NCI-H2029 treated with DMSO at 0.1 percent for 48 hours (cell line): ENCODE results near the gene STAG1.
"Not testable (repeated sequence)": the region's sequence is repeated elsewhere in the genome, so short reads cannot be mapped to it uniquely, and the experiment has no call there.

Experiments used
- DNase-seq: peaks from one replicate; lab custom pipeline; 2025; lab: John Stamatoyannopoulos, UW

STAG1 gene

GRCh38 chr3:136586580-136586979, 165.6 kb downstream of the STAG1 start:
- no peak for DNase-seq

GRCh38 chr3:136584728-136585127, 167.4 kb downstream of the STAG1 start:
- DNase-seq: no peak

DNA sequence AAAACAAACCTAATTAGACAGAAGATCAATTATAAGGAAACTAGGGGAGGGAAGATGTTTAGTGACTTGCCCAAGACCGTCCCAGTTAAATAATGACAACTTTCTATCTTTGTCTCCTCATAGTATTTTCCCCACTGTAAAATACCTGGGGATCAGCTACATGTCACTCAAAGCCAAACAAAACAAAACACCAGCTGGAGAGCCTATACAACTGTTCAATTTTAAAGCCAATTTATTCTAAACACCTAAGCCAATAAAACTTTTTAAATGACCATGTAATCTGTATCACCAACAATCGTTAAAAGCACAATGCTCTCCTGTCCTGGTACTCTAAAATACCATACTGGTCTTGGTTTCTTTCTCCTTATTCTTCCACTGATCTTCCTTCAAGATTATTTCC, 168.4 kb downstream of the STAG1 start:
- DNase-seq: no peak

- DNase-seq: no peak
These were observed 174.4 kb downstream of the STAG1 start for GRCh38 chr3:136577791-136578190.

- DNase-seq: no peak
These were observed 175.7 kb downstream of the STAG1 start for GRCh38 chr3:136576279-136577009.

- DNase-seq: no peak
These were observed 184.5 kb downstream of the STAG1 start for GRCh38 chr3:136567599-136568188.

DNA sequence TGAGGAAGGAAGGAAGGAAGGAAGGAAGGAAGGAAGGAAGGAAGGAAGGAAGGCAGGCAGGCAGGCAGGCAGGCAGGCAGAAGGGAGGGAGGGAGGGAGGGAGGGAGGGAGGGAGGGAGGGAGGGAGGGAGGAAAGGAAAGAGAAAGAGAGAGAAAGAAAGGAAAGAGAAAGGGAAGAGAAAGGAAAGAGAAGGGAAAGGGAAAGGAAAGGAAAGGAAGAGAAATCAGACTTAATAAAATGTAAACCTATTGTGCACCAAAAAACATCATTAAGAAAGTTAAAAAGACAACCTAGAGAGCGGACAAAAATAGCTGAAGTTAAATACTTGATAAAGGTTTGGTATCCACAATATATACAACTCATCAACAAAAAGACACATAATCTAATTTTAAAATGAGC, 187.2 kb downstream of the STAG1 start:
- not testable (repeated sequence) for DNase-seq

- DNase-seq: no peak
These were observed 190.2 kb downstream of the STAG1 start for GRCh38 chr3:136562026-136562425.

GRCh38 chr3:136559896-136560295, 192.3 kb downstream of the STAG1 start:
- no peak for DNase-seq

GRCh38 chr3:136549461-136549860, 202.7 kb downstream of the STAG1 start:
- not testable (repeated sequence) for DNase-seq

- DNase-seq: peak; percentile 23
These were observed 204.9 kb downstream of the STAG1 start for GRCh38 chr3:136547293-136547692.

DNA sequence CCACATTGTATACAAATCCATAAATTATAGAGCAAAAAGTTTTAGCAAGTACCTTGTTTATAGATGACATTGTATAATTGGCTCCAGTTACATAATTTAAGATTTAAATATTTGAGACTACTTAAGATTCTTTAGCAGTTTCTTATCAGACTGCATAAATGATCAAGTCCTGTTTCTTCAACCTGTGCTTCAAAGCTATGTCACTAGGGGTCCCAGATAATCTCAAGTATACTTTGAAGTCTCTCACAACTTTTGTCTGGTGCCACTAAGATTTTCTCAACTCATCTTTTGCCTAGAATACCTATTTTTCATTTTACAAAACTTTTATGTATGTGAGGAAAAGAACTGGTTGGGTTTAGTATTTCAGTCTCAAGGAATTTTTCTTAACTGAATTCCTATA, 205.5 kb downstream of the STAG1 start:
- no peak for DNase-seq

DNA sequence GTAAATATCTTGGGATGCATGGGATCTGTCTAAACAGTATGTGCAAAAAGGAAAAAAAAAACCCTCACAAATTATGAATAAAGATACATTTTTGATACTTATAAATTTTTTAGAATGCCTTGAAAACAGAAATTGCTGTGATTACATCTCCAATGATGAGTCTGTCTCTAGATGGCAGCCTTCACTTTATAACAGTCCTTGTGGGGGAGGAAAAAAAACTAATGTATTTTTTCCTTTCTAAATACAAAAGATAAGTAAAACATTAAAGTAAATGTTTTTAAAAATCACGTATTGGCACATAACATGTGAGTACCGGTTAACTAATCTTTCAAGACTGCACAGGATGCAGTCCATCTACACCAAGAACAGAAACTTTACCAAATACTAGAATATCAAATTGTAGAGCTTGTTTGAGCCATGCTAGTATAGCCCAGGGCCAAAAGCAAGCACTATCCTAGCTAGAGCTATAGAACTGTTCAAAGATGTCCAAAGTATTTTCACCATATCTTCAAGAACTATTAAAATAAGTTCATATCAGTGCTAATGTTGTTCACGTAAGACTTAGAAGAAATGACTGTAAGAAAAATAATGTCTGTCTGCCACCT, 206.4 kb downstream of the STAG1 start:
- no peak for DNase-seq

- no peak for DNase-seq
These were observed 207.6 kb downstream of the STAG1 start for GRCh38 chr3:136544532-136544931.

- no peak for DNase-seq
These were observed 208.8 kb downstream of the STAG1 start for GRCh38 chr3:136543385-136543784.

- DNase-seq: no peak
These were observed 216.3 kb downstream of the STAG1 start for GRCh38 chr3:136535906-136536305.

DNA sequence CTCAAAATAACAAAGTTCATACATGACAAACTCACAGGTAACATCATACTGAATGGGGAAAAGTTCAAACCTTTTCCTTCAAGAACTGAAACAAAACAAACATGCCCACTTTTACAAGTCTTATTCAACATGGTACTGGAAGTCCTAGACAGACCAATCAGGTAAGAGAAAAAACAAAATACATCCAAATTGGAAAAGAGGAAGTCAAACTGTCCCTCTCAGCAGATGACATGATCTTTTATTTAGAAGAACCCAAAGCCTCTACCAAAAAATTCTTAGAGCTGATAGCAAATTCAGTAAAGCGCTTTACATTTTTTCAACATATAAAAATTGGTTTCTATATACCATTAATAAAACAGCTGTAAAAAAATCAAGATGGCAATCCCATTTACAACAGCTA, 219.4 kb downstream of the STAG1 start:
- no peak for DNase-seq

GRCh38 chr3:136518102-136518501, 234.1 kb downstream of the STAG1 start:
- no peak for DNase-seq

- no peak for DNase-seq
These were observed 235.5 kb downstream of the STAG1 start for GRCh38 chr3:136516656-136517055.

GRCh38 chr3:136516095-136516494, 236.1 kb downstream of the STAG1 start:
- no peak for DNase-seq

DNA sequence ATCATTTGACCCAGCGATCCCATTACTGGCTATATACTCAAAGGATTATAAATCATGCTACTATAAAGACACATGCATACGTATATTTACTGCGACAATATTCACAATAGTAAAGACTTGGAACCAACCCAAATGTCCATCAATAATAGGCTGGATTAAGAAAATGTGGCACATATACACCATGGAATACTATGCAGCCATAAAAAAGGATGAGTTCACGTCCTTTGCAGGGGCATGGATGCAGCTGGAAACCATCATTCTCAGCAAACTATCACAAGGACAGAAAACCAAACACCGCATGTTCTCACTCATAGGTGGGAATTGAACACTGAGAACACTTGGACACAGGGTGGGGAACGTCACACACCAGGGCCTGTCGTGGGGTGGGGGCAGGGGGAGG, 237.6 kb downstream of the STAG1 start:
- not testable (repeated sequence) for DNase-seq

- no peak for DNase-seq
These were observed 238.8 kb downstream of the STAG1 start for GRCh38 chr3:136513367-136513766.

- no peak for DNase-seq
These were observed 239.8 kb downstream of the STAG1 start for GRCh38 chr3:136512381-136512780.
